Skin epidermis (tissue), 12 donors: Measurements from ENCODE around the gene NKD1.
"Not testable (repeated sequence)": the region's sequence is repeated elsewhere in the genome, so short reads cannot be mapped to it uniquely, and the experiment has no call there.

Experiments
- H3K27ac ChIP-seq, 21 experiments: fragments of 200-600 bp; sonication (generic) in 11 of 21; one replicate each; pipeline ENCODE4 v1.5.0; 2020; ENCODE audit warnings: mild to moderate bottlenecking in 3 of 21, inconsistent platforms in 2 of 21, moderate library complexity in 2 of 21
- H3K4me3 ChIP-seq, 7 experiments: fragments of 200-600 bp; sonication (generic) in 2 of 7; one replicate each; pipeline ENCODE4 v1.5.0; 2020; ENCODE audit warnings: inconsistent platforms in 2 of 7, mild to moderate bottlenecking in 2 of 7, moderate library complexity in 1 of 7

The NKD1 gene

DNA sequence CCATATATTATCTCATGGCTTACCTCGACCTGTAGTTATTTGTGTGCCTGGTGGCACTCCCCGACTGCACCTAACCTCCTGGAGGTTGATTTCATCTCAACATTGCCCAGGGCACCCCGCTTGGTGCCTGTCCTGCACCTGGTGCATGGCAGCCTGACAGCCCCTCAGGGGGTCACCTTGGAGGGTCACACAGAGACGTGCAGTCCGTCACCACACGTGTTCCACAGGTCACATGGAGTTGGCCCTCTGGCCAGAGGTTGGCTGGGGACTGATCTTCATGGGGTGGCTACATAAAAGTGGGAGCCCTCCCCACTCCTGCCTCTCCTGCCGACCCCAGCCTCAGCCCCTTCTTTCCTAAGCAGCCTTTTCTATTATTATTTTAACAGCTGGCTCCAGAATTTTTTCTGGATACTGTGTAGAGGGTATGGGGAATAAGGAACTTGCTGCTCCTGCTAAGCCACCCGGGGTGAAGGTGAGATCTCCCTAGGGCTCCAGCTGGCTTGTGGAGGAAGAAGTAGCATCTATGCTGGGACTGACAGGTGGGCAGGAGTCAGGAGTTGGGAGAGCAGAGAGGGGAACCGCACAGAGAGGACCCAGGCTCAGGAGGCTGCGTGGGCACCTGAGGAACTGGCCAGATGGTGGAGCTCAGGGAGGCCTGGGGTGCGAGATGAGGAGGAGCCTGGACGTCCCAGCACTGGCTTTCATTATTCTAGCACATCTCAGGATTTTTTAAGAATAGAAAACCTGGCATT lies 12.5 kb upstream of the NKD1 start:
- H3K4me3 ChIP-seq = no peak overlapping the region
- no peak overlapping the region for H3K27ac ChIP-seq

DNA sequence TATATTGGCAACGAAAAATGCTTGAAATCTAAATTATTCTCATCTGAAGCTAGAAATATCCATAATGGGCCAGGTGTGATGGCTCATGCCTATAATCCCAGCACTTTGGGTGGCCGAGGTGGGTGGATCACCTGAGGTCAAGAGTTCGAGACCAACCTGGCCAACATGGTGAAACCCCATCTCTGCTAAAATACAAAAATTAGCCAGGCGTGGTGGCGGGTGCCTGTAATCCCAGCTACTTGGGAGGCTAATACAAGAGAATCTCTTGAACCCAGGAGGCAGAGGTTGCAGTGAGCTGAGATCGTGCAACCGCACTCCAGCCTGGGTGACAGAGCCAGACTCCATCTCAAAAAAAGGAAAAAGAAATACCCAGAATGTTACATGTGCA lies 11.9 kb upstream of the NKD1 start:
- H3K27ac ChIP-seq, H3K4me3 ChIP-seq: not testable (repeated sequence)

DNA sequence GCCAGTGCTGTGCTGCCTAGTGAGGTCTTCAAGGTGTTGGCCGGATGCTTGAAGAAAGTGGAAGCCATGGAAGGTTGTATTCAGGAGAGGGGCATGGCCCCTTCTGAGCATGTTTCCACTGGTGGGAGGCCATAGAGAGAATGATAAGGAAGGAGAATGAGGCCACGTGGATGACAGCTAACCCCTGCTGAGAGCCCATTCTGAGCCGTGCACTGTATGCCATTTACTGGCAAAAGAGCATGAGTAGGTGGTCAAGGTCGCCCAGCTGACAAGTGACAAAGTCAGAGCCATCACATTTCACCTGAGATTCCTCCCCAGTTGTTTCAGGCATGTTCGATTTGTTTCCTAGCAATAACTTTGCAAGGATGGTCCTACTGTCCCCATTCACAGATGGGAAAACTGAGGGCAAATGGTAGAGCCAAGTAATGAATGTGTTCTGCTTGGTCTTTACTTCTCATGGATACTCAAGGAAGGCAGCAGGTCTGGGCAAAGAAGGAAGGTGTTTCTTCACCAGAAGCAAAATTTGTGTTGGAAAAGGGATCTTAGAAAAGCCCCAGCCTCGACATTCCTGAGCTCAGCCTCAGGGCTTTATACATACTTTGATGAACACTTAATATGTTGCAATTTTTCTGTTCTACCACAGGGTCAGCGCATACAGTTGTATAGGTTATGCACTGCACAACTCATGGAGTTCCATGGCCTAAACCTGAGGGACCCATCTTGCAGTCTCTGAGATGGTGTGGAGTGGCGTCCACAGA lies 10.5 kb upstream of the NKD1 start:
- Histone ChIP-seq H3K27ac (no peak overlapping the region), H3K4me3 (no peak overlapping the region)

DNA sequence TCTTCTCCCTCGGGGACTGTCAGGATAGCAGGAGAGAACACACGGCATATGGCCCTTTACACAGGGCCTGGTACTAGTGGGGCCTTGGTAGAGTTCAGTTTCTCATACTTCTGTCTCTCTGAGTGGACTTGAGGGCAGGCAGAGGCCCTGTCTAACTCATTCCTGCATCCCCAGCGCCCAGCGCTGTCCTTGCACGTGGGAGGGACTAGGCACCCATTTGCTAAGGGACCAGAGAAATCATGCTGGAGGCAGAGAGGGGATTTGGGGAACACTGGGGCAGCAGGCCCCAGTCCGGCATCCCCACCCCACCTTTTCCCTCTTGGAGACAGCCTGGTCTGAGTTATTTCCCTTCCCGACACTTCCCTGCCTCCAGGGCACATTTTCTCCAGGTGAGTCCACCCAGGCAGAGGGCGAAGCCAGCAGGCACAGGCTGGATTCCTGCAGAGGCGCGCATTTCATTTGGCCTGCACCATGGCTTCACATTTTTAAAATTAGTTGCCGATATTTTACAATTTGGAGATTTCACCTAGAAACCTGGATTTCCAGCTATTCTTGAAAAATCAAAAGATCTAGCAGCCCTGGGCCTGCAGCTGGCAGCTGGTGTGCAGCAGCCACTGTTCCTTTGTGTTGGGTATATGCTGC lies 9.7 kb upstream of the NKD1 start:
- no peak overlapping the region for H3K27ac ChIP-seq
- H3K4me3 ChIP-seq = no peak overlapping the region

DNA sequence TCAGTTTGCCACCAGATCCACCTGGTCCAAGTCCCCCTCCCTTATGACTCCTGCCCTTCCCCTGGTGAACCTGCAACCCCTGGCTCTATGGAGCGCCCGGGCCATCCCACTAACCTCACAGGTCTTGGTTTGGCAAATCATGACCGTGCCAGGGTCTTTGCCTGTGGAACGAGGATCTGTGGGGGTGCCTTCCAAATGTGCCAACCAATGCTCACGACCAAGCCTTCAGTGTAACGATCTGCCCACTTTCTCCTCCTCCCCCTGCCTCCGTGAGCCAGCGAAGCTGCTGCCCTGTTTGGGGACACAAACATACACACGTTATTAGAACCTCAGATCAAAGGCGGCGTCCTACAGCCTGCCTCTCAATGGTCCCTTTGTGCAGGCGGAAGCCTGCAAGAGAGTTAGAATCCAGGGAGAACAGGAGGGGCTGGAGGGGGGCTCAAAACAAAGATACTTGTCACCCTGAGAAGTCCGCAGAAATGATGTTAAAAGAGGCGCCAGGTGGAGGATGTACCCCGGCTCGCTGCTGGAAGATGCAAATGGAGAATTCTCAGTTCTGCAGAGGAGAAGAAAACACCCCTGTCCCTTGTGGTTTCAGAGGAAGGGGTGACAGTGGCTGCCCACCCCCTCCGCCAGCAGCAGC lies 9.0 kb upstream of the NKD1 start:
- H3K27ac ChIP-seq = no peak overlapping the region
- no peak overlapping the region for H3K4me3 ChIP-seq

DNA sequence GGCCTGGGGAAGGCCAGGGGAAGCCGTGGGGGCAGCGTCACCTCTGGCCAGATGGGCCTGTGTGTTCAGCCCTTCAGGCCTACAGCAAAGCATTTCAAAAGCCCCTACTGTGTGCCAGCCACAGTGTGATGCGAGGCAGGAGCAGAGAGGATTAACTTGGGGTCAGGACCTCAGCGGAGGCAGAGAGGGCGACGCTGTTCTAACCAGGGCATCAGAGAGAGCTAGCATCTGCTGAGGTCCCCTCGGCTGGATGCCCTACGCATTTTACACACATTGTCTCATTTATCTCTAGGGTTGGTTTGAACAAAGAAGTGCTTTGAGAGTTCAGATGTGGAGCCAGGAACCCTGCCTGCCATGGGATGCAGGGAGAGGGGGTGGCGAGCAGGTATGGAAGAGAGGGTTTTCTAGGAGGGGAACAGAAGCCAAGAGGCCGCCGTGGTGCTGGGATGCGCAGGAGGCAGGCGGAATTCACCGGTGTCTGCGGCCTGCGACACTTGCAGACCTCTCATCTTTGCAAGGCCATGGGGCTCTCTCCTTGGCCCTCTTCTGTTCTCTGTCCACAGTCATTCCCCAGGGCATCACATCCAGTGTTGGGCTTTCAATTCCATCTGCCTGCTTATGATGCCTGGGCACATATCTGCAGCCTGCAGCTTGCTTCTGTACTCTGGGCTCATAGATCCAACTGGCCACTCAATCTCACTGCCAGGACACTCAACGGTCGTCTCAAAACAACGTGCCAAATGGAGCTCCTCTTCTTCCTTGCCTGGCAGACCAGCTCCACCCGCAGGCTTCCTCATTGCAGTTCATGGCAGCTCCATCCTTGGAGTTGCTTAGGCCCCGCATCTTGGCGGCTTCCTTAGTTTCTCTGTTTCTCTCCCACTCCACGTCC lies 8.1 kb upstream of the NKD1 start:
- H3K4me3 ChIP-seq = no peak overlapping the region
- no peak overlapping the region for H3K27ac ChIP-seq

DNA sequence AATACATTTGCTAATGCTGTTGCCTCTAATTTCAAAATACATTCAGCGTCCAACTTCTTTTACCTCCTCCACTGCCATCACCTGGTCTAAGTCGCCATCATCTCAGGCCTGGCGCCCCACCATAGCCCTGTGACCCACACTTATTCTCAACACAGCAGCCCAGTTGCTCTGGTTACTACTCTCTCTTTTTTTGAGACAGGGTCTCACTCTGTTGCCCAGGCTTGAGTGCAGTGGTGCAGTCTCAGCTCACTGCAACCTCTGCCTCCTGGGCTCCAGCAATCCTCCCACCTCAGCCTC lies 7.5 kb upstream of the NKD1 start:
- Histone ChIP-seq H3K27ac (no peak overlapping the region), H3K4me3 (no peak overlapping the region)

DNA sequence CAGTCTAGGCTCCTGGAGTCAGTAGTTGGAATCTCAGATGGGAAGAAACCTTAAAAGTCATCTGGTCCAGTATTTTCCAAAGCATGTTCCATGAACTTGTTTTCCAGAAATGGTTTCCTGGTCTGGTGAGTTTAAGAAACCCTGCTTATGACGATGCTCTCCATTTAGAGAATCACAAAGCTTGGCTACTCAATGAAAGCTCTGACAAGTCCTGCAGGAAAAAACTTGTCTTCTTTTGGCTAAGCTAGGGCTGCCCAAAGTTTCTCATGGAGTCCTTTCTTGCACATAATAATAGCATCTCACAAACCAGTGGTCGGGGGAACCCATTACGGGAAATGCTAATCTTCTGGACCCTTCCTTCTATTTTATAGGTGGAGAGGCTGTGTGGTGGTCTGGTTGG lies 5.5 kb upstream of the NKD1 start:
- H3K4me3 ChIP-seq = no peak overlapping the region
- no peak overlapping the region for H3K27ac ChIP-seq

DNA sequence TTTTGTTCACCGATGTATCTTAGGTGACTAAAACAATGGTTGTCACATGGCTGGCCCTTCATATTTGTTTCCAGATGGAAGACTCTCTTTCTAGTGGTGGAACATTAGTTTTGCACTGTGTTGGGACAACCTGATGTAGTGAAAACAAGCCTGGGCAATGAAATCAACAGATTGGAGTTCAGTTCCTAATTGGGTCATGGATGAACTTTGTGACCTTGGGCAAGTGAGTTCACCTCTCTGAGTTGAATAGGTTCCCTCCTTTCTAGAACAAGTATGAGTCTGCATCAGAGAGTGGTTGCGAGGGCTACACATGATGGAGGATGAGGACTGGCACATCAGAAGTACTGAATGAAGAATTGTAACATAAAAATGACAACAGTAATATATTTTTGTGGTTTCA lies 2.1 kb upstream of the NKD1 start:
- no peak overlapping the region for H3K4me3 ChIP-seq
- H3K27ac ChIP-seq = no peak overlapping the region

DNA sequence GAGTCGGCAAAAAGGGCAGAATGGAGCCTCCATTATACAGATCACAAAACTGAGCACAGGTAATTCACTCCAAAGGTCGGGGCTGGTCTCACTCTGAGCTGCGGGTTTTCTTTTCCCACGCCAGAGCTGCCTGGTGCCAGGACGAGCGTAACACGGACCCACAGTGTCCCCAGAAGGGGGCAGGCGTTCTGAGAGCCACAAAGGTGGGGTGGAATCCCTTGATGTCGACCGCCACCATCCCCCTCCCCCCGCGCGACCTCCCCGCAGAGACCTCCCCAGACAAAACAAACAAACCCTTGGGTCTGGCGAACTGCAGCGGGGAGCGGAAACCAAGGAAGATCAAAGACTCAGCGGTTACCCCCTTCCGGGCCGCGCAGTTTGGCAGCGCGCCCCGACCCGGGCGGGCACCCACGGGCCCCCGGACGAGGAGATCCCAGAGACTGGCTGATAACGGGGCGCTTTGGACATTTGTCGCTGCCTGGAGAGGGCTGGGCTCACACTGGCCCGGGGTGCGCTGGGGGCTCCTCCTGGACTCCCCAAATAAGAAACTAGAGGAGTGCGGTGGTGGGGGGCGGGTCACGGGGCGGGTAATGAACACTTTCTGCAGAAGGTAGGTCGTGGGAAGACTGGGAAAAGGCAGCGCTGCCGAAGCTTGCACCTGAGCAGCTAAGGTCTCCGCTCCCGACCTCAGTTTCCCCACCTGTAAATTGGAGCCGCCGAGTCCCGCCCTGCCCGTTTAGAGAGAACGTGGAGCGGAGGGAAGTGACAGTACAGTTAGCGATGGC lies 664 bp upstream of the NKD1 start:
- peak overlapping the region; percentile 58 to 79 (median 76) for H3K4me3 ChIP-seq
- peak overlapping the region in 7 of 21 experiments; percentile 8 to 76 (median 62) for H3K27ac ChIP-seq

DNA sequence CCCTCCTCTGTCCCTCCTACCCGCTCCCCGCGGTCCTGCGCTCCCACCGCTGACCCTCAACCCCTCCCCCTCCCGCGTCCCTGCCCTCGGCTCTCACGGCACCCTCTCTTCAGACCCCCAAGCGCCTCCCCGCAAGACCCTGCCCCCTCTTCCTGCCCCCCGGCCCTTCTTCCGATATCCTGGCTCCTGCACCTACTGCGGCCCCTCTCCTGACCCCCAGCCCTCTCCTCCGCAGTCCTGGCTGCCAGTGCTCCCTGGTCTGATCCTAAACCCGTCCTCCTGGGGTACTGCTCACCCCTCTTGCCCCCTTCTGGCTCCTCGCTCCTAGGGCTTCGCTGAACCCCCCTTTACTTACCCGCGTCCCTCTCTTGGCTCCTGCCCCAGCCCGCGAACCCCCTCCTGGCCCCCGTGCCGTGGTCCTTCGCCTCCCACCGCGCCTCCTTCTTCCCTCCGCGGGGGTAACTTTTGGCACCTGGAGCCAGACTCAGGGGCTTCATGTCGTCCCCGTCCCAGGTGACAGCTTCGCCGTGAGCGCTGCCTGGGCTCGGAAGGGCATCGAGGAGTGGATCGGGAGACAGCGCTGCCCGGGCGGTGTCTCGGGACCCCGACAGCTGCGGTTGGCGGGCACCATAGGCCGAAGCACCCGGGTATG lies 839 bp downstream of the NKD1 start:
- H3K27ac ChIP-seq = peak overlapping the region in 18 of 21 experiments; percentile 16 to 79 (median 61)
- peak overlapping the region; percentile 58 to 79 (median 76) for H3K4me3 ChIP-seq

DNA sequence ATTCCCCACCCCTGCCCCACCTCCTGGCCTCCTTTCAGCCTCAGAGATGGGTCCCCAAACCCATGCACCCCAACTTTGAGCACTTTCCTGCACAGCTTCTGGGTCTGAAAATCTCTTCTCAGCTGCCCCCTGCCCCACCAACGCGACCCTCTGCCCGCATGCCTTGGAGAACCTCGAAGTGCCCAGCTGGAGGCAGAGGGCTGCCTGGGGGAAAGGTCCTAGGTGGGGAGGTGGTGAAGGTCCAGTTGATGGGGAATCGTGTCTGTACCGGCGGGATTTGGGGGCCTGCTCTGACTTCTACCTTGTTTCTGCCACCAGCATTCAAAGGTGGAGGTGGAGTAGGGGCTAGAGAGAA lies 1.3 kb downstream of the NKD1 start:
- peak overlapping the region in 7 of 21 experiments; percentile 30 to 79 (median 78) for H3K27ac ChIP-seq
- peak overlapping the region in 6 of 7 experiments; percentile 58 to 79 (median 74) for H3K4me3 ChIP-seq

DNA sequence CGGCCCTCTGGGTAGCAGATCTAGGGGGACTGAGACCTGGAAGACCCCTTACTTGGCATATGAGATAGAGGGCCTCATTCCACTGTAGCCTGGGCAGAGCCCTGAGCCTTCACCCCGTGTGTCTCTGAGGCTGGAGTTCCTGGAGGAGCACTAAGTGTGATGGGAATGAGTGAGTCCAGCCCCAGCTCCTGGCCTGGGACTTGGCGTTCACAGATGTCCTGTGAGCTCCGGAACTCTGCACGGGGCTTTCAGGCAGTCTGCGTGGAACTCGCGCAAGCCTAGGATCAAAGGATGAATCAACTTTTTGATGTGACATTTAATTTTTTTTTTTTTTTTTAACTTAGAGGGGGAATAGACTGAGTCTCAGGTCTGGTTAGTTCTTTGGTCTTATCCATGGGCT lies 1.8 kb downstream of the NKD1 start:
- Histone ChIP-seq H3K4me3 (peak overlapping the region in 3 of 7 experiments; percentile 58 to 79 (median 79)), H3K27ac (peak overlapping the region in 4 of 21 experiments; percentile 73 to 79 (median 78))

DNA sequence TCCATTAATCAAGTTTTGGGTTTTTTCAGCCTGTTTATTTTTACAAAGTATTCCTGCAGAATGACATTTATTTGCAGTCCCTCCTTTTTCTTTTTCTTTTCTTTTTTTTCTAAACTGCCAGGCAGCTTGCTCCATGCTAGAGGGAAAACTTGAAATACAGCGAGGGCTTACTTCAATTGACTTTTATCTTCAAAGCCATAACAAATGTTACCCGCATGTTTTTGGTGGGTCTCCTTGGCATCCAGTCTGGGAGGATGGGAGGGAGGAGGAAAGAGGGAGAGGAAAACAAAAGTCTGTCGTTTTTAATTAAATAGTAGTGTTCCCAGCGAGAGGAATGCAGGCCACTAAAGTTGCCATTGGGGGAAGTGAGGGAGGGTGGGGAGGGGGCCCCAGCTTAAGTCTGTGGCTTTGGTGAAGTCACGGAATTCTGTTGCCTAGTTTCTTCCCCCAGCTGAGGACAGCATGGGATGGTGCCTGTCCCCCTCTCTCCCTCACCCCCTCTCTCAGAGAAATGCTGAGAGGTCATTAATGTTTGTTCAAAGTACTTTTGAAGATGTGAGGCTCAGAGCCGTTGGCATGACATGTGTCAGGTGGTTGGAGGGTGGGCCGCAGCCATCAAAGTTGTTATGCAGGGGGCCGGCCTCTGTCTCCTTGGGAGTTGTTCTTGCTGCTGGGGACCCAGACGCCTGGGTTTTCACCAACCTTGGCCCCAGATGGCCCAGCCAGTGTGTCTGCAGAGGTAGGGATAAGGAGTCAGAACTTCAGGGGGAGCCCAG lies 2.9 kb downstream of the NKD1 start:
- peak overlapping the region in 1 of 21 experiments; percentile 48 for H3K27ac ChIP-seq

DNA sequence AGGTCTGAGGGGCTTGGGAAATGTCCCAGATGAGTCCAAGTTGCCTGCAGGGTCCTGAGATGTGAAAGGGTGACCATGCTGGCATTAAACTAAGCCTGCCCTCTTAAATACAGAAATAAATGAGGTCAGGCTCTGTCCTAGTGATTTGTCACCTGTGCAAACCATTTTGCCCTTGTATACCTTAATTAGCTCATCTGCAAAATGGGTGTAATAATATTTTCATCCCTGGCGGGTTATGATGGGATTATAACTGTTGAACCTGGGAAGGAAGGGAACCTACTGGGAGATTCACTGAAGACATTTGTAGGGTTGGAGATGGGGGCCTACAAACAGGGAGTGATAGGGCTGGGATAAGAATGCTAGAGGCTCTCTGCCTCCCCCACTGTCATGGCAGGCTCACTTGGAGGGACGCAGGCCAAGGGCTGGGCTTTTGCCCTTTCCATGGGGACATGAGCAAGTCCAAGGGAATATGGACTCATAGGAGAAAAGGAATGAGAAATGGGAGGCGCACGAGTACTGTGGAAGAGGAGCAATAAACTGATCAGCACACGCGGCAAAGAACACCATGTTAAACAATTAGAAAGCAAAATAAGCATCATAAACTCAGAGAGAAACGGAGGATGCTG lies 4.4 kb downstream of the NKD1 start:
- Histone ChIP-seq H3K4me3 (no peak overlapping the region), H3K27ac (no peak overlapping the region)

More for the DNA sequence above, 2.9 kb downstream of the NKD1 start:
- H3K4me3 ChIP-seq = no peak overlapping the region

DNA sequence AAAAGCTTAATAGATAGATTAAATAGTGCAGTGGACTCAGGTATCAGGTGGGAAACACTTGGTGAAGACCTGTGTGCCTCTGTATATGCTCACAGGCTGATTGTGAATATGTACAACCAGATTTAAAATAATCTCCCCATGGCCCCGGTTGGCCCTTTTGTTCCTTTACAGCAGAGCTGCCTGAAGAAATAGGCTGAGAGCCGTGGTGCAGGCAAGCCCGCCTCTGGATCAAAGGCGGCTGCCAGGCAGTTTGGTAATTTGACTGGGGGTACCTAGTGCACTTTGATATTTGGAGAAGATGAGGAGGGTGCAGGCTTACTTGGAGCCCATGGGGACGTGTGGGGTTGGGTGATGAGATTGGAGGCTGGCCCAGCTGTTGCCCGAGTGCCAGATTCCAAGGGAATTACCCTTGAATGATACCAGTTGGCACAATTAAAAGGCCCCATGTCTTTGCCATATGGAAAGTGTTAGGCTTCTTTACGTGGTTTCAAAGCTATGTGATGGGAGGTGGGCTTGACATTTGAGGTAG lies 5.0 kb downstream of the NKD1 start:
- Histone ChIP-seq H3K4me3 (no peak overlapping the region), H3K27ac (no peak overlapping the region)
